A549 (cell line): ENCODE data around the gene MAU2. TPM values are rescaled to one million over a fixed set of nuclear protein-coding genes. Genes with fewer than 3 reads are reported as not detected.

Source experiments
- ATAC-seq, 2 experiments: fragments of 200-7000 bp in 1 of 2; fragments of >200 bp in 1 of 2; cut with Nextera tagmentation in 1 of 2; cut with Tn5 transposase in 1 of 2; 3 replicates each; pipeline versions ENCODE4 v1.8.0 to v1.9.1; 2018 to 2020; ENCODE audit warnings: mild to moderate bottlenecking in 1 of 2, moderate library complexity in 1 of 2
- CTCF ChIA-PET: fragments of 300-600 bp; sonication (Branson Sonifier 250); formaldehyde crosslinking; extraction: SDS; loops from one replicate; lab custom pipeline; 2021; ENCODE audit warnings: antibody characterized with exemption, inconsistent platforms; lab: Yijun Ruan, JAX
- POLR2A ChIA-PET: fragments of 350-600 bp; formaldehyde crosslinking; extraction: SDS; loops from one replicate; lab custom pipeline; 2021; ENCODE audit warnings: antibody characterized with exemption, inconsistent platforms; lab: Yijun Ruan, JAX
- DNase-seq, 2 experiments: peaks; one replicate each; pipeline versions ENCODE4 v3.0.0 to v3.0.0-alpha.2; 2011 to 2016; ENCODE audit warnings: low read depth in 1 of 2, low spot score in 1 of 2
- FAIRE-seq: peaks from 2 replicates; lab custom pipeline; 2011; peaks lifted over from hg19 to GRCh38; lab: Jason Lieb, UNC
- H3K27ac ChIP-seq, 2 experiments: fragments of >200 bp; sonication (Bioruptor Twin); formaldehyde crosslinking; 3 replicates each; pipeline ENCODE4 v1.5.1; 2016 to 2017
- H3K4me1 ChIP-seq: fragments of >200 bp; sonication (Bioruptor Twin); formaldehyde crosslinking; 3 replicates; pipeline ENCODE4 v1.6.1; 2016
- H3K4me2 ChIP-seq: fragments of >200 bp; sonication (Bioruptor Twin); formaldehyde crosslinking; 3 replicates; pipeline ENCODE4 v1.6.1; 2016
- H3K4me3 ChIP-seq: fragments of >200 bp; sonication (Bioruptor Twin); formaldehyde crosslinking; 3 replicates; pipeline ENCODE4 v1.5.1; 2016
- H3K9me3 ChIP-seq: fragments of >200 bp; sonication (Bioruptor Twin); formaldehyde crosslinking; 3 replicates; pipeline ENCODE4 v1.6.1; 2016
- BHLHE40 ChIP-seq: IDR thresholded peaks from 2 replicates; pipeline ENCODE4 v1.6.1; 2012; ENCODE audit warnings: low read depth, low read length, inconsistent platforms
- CBX2 ChIP-seq: fragments of 200-600 bp; sonication (generic); IDR thresholded peaks from 2 replicates; pipeline ENCODE4 v1.6.1; 2016; ENCODE audit warnings: low read depth, mild to moderate bottlenecking, borderline replicate concordance
- CBX8 ChIP-seq: fragments of 200-600 bp; sonication (generic); IDR thresholded peaks from 2 replicates; pipeline ENCODE4 v1.6.1; 2016
- CHD2 ChIP-seq: fragments of 150-350 bp; IDR thresholded peaks from 2 replicates; pipeline ENCODE4 v1.6.1; 2014; ENCODE audit warnings: low read length; ENCODE audit not compliant: partially characterized antibody
- EHF ChIP-seq: fragments of 250-450 bp; sonication (Bioruptor Pico); IDR thresholded peaks from 2 replicates; pipeline ENCODE4 v1.5.0; 2020; ENCODE audit warnings: mild to moderate bottlenecking
- FOSL2 ChIP-seq, 2 experiments: fragments of 450-650 bp in 1 of 2; fragments of >200 bp in 1 of 2; sonication (Bioruptor Twin) in 1 of 2; formaldehyde crosslinking; IDR thresholded peaks; 2 replicates each; pipeline versions ENCODE4 v1.5.0 to v1.6.1; 2016 to 2020; ENCODE audit warnings: mild to moderate bottlenecking in 1 of 2, moderate library complexity in 1 of 2
- HES2 ChIP-seq: fragments of >200 bp; sonication (Bioruptor Twin); formaldehyde crosslinking; IDR thresholded peaks from 2 replicates; pipeline ENCODE4 v1.6.1; 2016
- HOXB5 ChIP-seq: fragments of 250-450 bp; sonication (Bioruptor Pico); IDR thresholded peaks from 2 replicates; pipeline ENCODE4 v1.5.0; 2020; ENCODE audit warnings: mild to moderate bottlenecking, moderate library complexity
- JUNB ChIP-seq: fragments of >200 bp; sonication (Bioruptor Twin); formaldehyde crosslinking; IDR thresholded peaks from 2 replicates; pipeline ENCODE4 v1.6.1; 2016
- KDM1A ChIP-seq: fragments of 200-600 bp; sonication (generic); IDR thresholded peaks from 2 replicates; pipeline ENCODE4 v1.6.1; 2016; ENCODE audit warnings: low read depth, mild to moderate bottlenecking
- KDM5A ChIP-seq: fragments of 200-600 bp; sonication (generic); IDR thresholded peaks from 2 replicates; pipeline ENCODE4 v1.6.1; 2016; ENCODE audit warnings: antibody characterized with exemption, mild to moderate bottlenecking
- MAFK ChIP-seq: fragments of 450-650 bp; IDR thresholded peaks from 2 replicates; pipeline ENCODE4 v1.6.1; 2014; ENCODE audit not compliant: partially characterized antibody
- MAX ChIP-seq: IDR thresholded peaks from 2 replicates; pipeline ENCODE4 v1.6.1; 2012
- MYC ChIP-seq: IDR thresholded peaks from 2 replicates; pipeline ENCODE4 v1.6.1; 2012; ENCODE audit warnings: mild to moderate bottlenecking, inconsistent platforms, low read length, improper control_type of control experiment, borderline replicate concordance
- NR3C1 ChIP-seq: fragments of >200 bp; sonication (Bioruptor Twin); formaldehyde crosslinking; IDR thresholded peaks from 3 replicates; pipeline ENCODE4 v1.6.1; 2017
- PHF8 ChIP-seq: fragments of 200-600 bp; sonication (generic); IDR thresholded peaks from 2 replicates; pipeline ENCODE4 v1.6.1; 2016; ENCODE audit warnings: low read depth, mild to moderate bottlenecking, antibody characterized with exemption, moderate library complexity, borderline replicate concordance
- POLR2A ChIP-seq: IDR thresholded peaks from 2 replicates; pipeline ENCODE4 v1.6.1; 2012; ENCODE audit warnings: mild to moderate bottlenecking, low read length
- RFX5 ChIP-seq: fragments of 450-650 bp; IDR thresholded peaks from 2 replicates; pipeline ENCODE4 v1.7.1; 2014; ENCODE audit warnings: antibody characterized with exemption, mild to moderate bottlenecking, moderate library complexity
- TP53 ChIP-seq: fragments of 250-450 bp; sonication (Bioruptor Pico); IDR thresholded peaks from 2 replicates; pipeline ENCODE4 v1.5.0; 2021; ENCODE audit warnings: mild to moderate bottlenecking, moderate library complexity
- USF2 ChIP-seq: fragments of 450-650 bp; IDR thresholded peaks from 2 replicates; pipeline ENCODE4 v1.6.1; 2014; ENCODE audit warnings: antibody characterized with exemption
- ZC3H11A ChIP-seq: fragments of 450-650 bp; IDR thresholded peaks from 2 replicates; pipeline ENCODE4 v1.6.1; 2014; ENCODE audit warnings: antibody characterized with exemption, mild to moderate bottlenecking
- ZSCAN20 ChIP-seq: fragments of 250-450 bp; sonication (Bioruptor Pico); IDR thresholded peaks from 2 replicates; pipeline ENCODE4 v1.8.0; 2022; ENCODE audit warnings: mild to moderate bottlenecking, moderate library complexity
- WGBS: methylation state at CpG from one replicate; pipeline ENCODE4 v1.1.6; 2017; ENCODE audit errors: missing lambda C conversion rate; 5-methylcytosine and 5-hydroxymethylcytosine counted together
- polyA plus RNA-seq, 4 experiments: library from polyadenylated mRNA; depleted of rRNA in 3 of 4; stranded (reverse); fragments of >200 nt; fragmentation: RNase III in 1 of 4; extraction: RNeasy Plus Mini Kit Qiagen cat#74134 plus additional on column Dnase treatment in 1 of 4; gene quantifications; 2 replicates in 3 of 4; 3 replicates in 1 of 4; pipeline ENCODE4 v1.2.3, GENCODE V29; 2011 to 2017
- TF ChIP-seq, protein P1 (sequence below): fragments of >200 bp; sonication (Bioruptor Twin); formaldehyde crosslinking; IDR thresholded peaks from 3 replicates; pipeline ENCODE4 v1.5.1; 2016
- TF ChIP-seq, protein P2 (sequence below): fragments of 250-450 bp; sonication (Bioruptor Pico); IDR thresholded peaks from 2 replicates; pipeline ENCODE4 v1.5.0; 2020; ENCODE audit warnings: low read depth, mild to moderate bottlenecking, moderate library complexity

The MAU2 gene
- polyA plus RNA-seq, 2 of the 4 experiments (the other 2 are of a cell fraction), result 8.5 to 11.5 TPM

DNA sequence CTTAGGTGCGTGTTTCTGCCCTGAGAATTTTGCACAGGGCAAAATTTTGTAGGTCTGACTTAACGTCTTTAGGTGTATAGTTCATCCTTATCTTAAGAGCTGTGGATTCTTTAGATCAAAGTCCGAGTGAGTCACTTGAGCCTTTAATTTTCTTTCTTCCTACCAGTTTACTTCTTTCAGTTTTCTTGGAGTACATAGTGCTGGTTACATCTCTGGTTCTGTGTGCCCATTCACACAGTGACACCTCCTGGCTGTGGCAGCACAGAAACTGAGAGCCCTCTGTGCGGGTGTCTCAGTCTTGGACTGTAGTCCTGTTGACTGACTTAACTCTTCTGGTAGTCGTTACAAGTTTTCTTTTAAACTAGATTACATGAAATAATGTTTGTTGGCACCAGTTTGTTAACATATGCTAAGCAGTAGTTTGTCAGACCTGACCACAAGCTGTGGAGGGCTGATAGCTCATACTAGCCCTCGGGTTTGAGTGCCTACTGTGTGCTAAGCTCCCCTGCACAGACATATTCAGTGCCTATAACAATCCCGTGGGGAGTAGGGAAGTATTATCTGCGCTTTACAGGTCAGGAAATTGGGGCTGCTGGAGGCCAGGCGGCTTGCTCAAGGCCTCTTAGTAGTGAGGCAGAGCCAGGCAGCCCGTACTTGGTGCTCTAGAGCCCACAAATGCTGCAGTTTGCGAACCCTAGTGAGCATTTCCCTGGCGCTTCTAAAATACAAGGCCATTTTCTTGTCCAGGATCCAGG lies 86.4 kb downstream of the MAU2 start (continued):
- TF ChIP-seq PHF8 (no peak), RFX5 (no peak), CBX2 (no peak), MAX (no peak), HOXB5 (CRISPR knock-in tag) (no peak), MAFK (no peak), KDM5A (no peak), ZSCAN20 (CRISPR knock-in tag) (no peak), JUNB (no peak), NR3C1 (no peak), KDM1A (no peak)
- TF ChIP-seq, protein P1, sequence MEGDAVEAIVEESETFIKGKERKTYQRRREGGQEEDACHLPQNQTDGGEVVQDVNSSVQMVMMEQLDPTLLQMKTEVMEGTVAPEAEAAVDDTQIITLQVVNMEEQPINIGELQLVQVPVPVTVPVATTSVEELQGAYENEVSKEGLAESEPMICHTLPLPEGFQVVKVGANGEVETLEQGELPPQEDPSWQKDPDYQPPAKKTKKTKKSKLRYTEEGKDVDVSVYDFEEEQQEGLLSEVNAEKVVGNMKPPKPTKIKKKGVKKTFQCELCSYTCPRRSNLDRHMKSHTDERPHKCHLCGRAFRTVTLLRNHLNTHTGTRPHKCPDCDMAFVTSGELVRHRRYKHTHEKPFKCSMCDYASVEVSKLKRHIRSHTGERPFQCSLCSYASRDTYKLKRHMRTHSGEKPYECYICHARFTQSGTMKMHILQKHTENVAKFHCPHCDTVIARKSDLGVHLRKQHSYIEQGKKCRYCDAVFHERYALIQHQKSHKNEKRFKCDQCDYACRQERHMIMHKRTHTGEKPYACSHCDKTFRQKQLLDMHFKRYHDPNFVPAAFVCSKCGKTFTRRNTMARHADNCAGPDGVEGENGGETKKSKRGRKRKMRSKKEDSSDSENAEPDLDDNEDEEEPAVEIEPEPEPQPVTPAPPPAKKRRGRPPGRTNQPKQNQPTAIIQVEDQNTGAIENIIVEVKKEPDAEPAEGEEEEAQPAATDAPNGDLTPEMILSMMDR, result peak; percentile 40
- TF ChIP-seq, protein P2, sequence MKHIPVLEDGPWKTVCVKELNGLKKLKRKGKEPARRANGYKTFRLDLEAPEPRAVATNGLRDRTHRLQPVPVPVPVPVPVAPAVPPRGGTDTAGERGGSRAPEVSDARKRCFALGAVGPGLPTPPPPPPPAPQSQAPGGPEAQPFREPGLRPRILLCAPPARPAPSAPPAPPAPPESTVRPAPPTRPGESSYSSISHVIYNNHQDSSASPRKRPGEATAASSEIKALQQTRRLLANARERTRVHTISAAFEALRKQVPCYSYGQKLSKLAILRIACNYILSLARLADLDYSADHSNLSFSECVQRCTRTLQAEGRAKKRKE (CRISPR knock-in tag), result no peak

- CTCF ChIA-PET, result interaction anchor here (1.0 to 1.3 kb wide), 4 partner anchors 18 to 43 kb away, joined by 3 to 4 read pairs (median 4); no protein-coding TSS in a partner anchor
- peak overlapping the region in 1 of 2 experiments; percentile 97; a peak in 1 of 6 replicates for H3K27ac ChIP-seq
- 96% methylated on average over 4 of the region's 4 CpGs for WGBS
- TF ChIP-seq POLR2A (no peak), USF2 (no peak), MYC (no peak), FOSL2 (IDR thresholded peaks at IDR 0.05) (no peak), FOSL2 (CRISPR knock-in tag; IDR thresholded peaks at IDR 0.05) (no peak), HES2 (no peak), MAFK (no peak), ZC3H11A (no peak), EHF (CRISPR knock-in tag) (no peak), CBX2 (no peak), KDM1A (no peak), TP53 (CRISPR knock-in tag) (no peak), RFX5 (no peak), BHLHE40 (no peak), CBX8 (no peak), CHD2 (no peak)
- TF ChIP-seq, all 56 proteins: peak for 0
- ATAC-seq (no peak), FAIRE-seq (no peak), DNase-seq (no peak)
- Histone ChIP-seq H3K4me1 (peaks cover 32% of the 10 kb centered on the region), H3K4me2 (peak overlapping the region; percentile 86), H3K4me3 (no peak overlapping the region), H3K9me3 (no peaks in the 10 kb centered on the region)
- POLR2A ChIA-PET, result no interaction called here
Measured at GRCh38 chr19:19407633-19407930, 87.0 kb downstream of the MAU2 start.

Other genes with a start within 250 kb of the MAU2 start
- gene TMEM161A, start 182.4 kb upstream of the MAU2 start, polyA plus RNA-seq (2011; rRNA removed), result 18.3 and 19.3 TPM in 2 replicates
- gene TMEM161A, start 182.4 kb upstream of the MAU2 start, polyA plus RNA-seq (2017; fragmentation: RNase III; extraction: RNeasy Plus Mini Kit Qiagen cat#74134 plus additional on column Dnase treatment), result 19.2 to 22.1 TPM (median 21.3 TPM) in 3 replicates
- 0.10 and 0.20 TPM in 2 replicates for gene MEF2B, start 150.6 kb upstream of the MAU2 start, polyA plus RNA-seq (2011; rRNA removed)
- gene MEF2B, start 150.6 kb upstream of the MAU2 start, polyA plus RNA-seq (2017; fragmentation: RNase III; extraction: RNeasy Plus Mini Kit Qiagen cat#74134 plus additional on column Dnase treatment), result 0.13 to 0.31 TPM (median 0.29 TPM) in 3 replicates
- gene BORCS8, start 128.7 kb upstream of the MAU2 start, polyA plus RNA-seq (2011; rRNA removed), result 7.2 and 9.1 TPM in 2 replicates
- 10.6 to 12.3 TPM (median 11.5 TPM) in 3 replicates for gene BORCS8, start 128.7 kb upstream of the MAU2 start, polyA plus RNA-seq (2017; fragmentation: RNase III; extraction: RNeasy Plus Mini Kit Qiagen cat#74134 plus additional on column Dnase treatment)
- gene RFXANK, start 128.6 kb upstream of the MAU2 start, polyA plus RNA-seq (2011; rRNA removed), result 23.4 and 24.3 TPM in 2 replicates
- gene RFXANK, start 128.6 kb upstream of the MAU2 start, polyA plus RNA-seq (2017; fragmentation: RNase III; extraction: RNeasy Plus Mini Kit Qiagen cat#74134 plus additional on column Dnase treatment), result 30.0 to 32.3 TPM (median 30.6 TPM) in 3 replicates
- gene NR2C2AP, start 117.4 kb upstream of the MAU2 start, polyA plus RNA-seq (2011; rRNA removed), result 19.3 and 20.0 TPM in 2 replicates
- 24.1 to 24.8 TPM (median 24.6 TPM) in 3 replicates for gene NR2C2AP, start 117.4 kb upstream of the MAU2 start, polyA plus RNA-seq (2017; fragmentation: RNase III; extraction: RNeasy Plus Mini Kit Qiagen cat#74134 plus additional on column Dnase treatment)
- 0.03 and 0.05 TPM in 2 replicates for gene NCAN, start 108.9 kb upstream of the MAU2 start, polyA plus RNA-seq (2011; rRNA removed)
- 0.01 to 0.03 TPM in 2 of 3 replicates, not detected in the other for gene NCAN, start 108.9 kb upstream of the MAU2 start, polyA plus RNA-seq (2017; fragmentation: RNase III; extraction: RNeasy Plus Mini Kit Qiagen cat#74134 plus additional on column Dnase treatment)
- gene TM6SF2, start 47.5 kb upstream of the MAU2 start, polyA plus RNA-seq (2011; rRNA removed), result 0.45 and 0.62 TPM in 2 replicates
- gene TM6SF2, start 47.5 kb upstream of the MAU2 start, polyA plus RNA-seq (2017; fragmentation: RNase III; extraction: RNeasy Plus Mini Kit Qiagen cat#74134 plus additional on column Dnase treatment), result 0.54 to 0.88 TPM (median 0.65 TPM) in 3 replicates
- 17.6 and 21.9 TPM in 2 replicates for gene SUGP1, start 320 bp upstream of the MAU2 start, polyA plus RNA-seq (2011; rRNA removed)
- 27.4 to 30.0 TPM (median 30.0 TPM) in 3 replicates for gene SUGP1, start 320 bp upstream of the MAU2 start, polyA plus RNA-seq (2017; fragmentation: RNase III; extraction: RNeasy Plus Mini Kit Qiagen cat#74134 plus additional on column Dnase treatment)
- gene GATAD2A, start 84.8 kb downstream of the MAU2 start, polyA plus RNA-seq (2011; rRNA removed), result 12.5 and 25.2 TPM in 2 replicates
- 28.4 to 29.3 TPM (median 28.9 TPM) in 3 replicates for gene GATAD2A, start 84.8 kb downstream of the MAU2 start, polyA plus RNA-seq (2017; fragmentation: RNase III; extraction: RNeasy Plus Mini Kit Qiagen cat#74134 plus additional on column Dnase treatment)
- 1.8 and 2.1 TPM in 2 replicates for gene TSSK6, start 194.7 kb downstream of the MAU2 start, polyA plus RNA-seq (2011; rRNA removed)
- gene TSSK6, start 194.7 kb downstream of the MAU2 start, polyA plus RNA-seq (2017; fragmentation: RNase III; extraction: RNeasy Plus Mini Kit Qiagen cat#74134 plus additional on column Dnase treatment), result 0.89 to 1.4 TPM (median 1.1 TPM) in 3 replicates
- 147 and 197 TPM in 2 replicates for gene NDUFA13, start 195.4 kb downstream of the MAU2 start, polyA plus RNA-seq (2011; rRNA removed)
- gene NDUFA13, start 195.4 kb downstream of the MAU2 start, polyA plus RNA-seq (2017; fragmentation: RNase III; extraction: RNeasy Plus Mini Kit Qiagen cat#74134 plus additional on column Dnase treatment), result 246 to 271 TPM (median 253 TPM) in 3 replicates
- 2.3 and 3.2 TPM in 2 replicates for gene YJEFN3, start 208.1 kb downstream of the MAU2 start, polyA plus RNA-seq (2011; rRNA removed)
- gene YJEFN3, start 208.1 kb downstream of the MAU2 start, polyA plus RNA-seq (2017; fragmentation: RNase III; extraction: RNeasy Plus Mini Kit Qiagen cat#74134 plus additional on column Dnase treatment), result 7.2 to 8.4 TPM (median 7.5 TPM) in 3 replicates
- gene CILP2, start 217.4 kb downstream of the MAU2 start, polyA plus RNA-seq (2011; rRNA removed), result 0.15 and 0.17 TPM in 2 replicates
- 0.15 to 0.17 TPM (median 0.17 TPM) in 3 replicates for gene CILP2, start 217.4 kb downstream of the MAU2 start, polyA plus RNA-seq (2017; fragmentation: RNase III; extraction: RNeasy Plus Mini Kit Qiagen cat#74134 plus additional on column Dnase treatment)